ENCODE measurements around the gene CCDC57.

Gene CCDC57

DNA sequence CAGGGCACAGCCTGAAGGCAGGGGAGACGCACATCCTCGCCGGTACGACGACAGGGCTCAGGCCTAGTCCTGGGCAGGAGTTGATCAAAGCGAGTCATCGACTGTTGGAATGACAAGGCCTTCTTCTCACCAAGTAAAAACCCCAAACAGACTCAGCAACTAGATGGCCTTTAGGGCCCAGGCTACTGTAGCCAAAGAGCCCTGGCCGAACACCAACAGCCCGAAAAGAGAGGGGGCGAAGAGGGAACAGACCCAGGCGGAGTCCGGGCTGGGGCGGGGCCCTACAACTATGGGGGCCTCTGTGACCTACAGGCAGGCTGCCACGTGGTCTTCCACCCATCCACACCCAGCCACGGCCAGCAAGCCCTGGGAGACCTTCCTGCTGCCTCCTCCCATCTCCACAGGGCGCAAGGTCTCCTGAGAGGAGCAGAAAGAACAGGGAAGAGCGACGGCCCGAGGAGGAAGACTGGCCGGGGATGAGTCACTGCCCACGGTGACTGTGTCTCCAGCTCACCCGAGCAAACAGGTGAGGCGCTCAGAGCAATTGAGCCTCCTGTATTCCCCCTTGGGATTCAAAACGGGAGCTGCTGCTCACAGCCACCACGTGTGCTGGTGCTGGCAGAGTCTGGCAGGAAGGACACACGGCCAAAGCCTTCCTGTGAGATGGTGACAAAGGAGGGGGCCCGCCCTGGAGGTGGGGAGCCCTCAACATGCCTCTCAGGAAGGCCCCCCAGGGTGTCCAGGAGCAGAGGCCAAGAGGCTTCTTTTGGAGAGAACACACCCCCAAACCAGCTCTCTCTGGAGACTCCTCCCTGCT is 33.9 kb upstream of the CCDC57 start:
- no peak for DNase-seq

GRCh38 chr17:82246040-82246364 is 33.4 kb upstream of the CCDC57 start:
- DNase-seq: no peak

DNA sequence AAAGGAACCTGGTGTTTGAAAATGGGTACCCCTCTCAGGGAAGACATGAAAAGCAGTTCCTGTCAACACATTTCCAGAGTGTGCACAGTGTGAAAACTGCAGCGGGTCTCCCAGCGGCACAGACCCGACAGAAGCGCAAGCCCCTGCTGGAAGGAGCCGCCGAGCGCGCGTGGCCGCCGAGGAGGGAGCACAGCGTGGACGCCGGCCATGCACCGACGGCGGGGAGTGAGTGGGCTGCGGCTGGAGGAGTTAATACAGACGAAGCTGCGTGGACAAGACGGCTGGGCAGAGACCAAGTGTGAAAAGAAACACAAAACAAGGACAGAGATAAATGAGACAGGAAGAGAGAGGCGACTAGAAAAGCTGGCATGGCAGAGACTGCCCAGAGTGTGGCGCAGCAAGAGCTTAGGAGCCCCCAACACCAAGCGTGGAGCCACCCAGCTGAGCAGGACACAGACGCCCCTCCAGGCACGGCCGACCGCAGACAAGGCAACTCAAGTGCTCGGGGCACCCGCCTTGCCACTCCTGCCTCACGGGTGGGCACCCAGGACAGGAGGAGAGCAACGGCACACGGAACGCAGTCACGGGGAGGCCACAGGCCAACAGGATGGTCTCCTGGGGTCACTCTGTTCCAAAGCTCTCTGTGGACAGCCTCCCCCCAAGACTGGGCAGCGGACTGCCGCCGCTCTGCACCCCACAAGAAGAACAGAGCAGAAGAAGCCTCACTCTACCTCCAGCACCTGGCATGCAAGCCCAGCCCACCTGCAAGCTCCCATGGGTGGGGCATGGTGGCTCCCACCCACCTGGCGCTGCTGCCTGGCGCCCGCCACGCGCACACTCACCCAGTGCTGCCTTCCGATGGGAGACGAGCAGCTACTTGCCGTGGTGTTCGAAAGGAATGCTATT is 32.7 kb upstream of the CCDC57 start:
- DNase-seq: no peak

- DNase-seq: no peak
These were observed 31.9 kb upstream of the CCDC57 start for GRCh38 chr17:82244413-82245133.

GRCh38 chr17:82243648-82244412 is 31.2 kb upstream of the CCDC57 start:
- DNase-seq: no peak

GRCh38 chr17:82242977-82243647 is 30.5 kb upstream of the CCDC57 start:
- DNase-seq: no peak

GRCh38 chr17:82242698-82242976 is 30.0 kb upstream of the CCDC57 start:
- no peak for DNase-seq

DNA sequence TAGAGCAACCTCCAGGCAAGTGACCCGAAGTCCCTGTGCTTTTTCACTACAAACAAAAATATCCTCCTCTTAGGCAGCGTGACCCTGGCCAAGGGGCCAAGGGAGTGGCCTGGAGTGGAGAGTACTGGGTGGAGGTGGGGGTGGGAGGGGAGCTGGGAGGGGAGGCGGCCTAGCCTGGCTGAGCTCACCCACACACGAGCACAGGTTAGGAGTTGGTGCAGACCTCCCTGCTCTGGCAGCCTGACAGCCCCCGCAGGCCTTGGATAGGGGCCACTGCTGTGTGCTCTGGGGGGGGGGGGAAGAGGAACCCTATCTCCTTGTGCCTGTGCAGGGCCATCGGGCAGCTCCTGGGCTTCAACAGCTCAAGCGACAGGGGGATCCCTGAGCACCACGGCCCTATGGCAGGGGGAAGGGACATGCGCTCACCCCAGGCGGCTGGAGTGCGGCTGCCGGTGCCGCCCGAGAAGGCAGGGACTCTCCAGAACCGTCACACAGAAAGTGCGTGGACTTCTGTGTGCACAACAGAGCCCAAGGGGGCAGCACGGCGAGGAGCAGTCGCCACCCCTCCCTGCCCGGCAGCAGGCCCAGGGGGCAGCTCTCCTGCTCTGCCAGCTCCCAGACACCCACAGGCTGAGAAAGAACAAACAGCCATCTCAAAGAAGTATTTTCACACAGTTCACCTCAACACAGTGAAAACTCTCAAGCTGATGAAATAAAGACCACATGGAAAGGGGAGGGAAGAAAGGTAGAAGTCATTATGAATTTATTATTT is 29.5 kb upstream of the CCDC57 start:
- DNase-seq: no peak

DNA sequence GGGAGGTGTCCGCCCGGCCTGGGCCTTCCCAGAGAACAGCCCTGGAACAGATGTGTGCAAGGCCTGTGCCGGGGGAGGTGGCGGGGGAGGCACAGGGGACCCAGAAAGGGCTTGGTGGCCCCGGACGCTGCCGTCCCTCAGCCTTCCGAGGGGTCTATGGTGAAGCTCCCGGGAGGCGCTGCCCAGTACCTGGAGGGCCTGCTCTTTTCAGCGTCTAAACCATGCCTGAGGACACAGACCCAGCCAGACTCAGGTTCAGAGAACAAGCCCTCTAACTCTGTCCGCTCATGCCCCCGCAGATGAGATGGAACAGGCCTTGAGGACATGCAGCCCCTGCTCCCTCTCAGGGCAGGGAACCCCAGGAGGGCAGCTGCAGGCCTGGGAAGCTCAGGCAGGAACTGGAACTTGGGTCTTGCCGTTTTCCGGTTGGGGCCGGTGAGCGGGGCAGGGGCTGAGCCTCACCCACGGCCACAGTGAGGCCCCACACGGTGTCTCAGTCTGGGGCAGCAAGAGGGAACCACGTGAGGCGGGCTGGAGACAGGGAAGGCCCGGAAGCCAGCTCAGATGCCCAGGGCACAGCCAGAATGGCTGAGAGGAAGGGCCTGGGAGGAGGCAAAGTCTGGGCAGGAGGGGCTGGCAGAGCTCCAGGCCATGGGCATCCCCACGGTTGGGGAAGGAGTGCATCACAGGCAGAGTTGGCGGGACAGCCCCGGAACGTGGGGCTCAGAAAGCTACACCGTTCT is 28.7 kb upstream of the CCDC57 start:
- DNase-seq: no peak

DNA sequence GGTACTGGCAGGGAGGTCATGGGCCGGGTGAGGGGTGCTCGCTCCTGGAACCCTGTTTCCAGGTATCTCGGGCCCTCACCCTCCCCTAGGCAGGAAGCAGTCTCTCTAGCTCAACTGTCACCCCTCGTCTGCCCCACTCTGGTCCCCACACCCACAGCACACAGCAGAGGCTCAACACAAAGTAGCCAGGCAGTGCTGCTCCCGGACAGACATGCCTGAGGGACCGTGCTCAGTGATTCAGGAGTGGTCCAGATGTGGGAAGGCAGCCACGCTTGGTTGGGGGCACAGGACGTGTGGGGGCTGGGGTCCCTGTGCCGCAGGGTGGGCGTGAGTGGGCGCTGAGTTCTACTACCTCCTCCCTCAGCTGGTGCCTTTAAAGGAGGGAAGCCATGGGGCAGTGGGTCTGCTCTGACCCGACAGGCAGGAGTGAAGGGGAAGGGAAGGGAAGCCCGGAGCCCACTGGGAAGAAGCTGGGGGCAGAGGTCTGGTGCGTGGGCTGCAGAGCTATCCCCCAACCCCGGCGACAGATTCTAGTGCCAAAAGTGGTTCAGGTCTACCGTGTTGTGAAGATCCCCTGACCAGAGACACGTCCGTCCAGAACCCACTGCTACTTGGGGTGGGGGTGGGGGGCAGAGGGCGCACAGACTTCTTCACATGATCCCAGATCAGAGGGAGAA is 28.0 kb upstream of the CCDC57 start:
- DNase-seq: no peak

GRCh38 chr17:82239926-82240505 is 27.4 kb upstream of the CCDC57 start:
- DNase-seq: no peak

DNA sequence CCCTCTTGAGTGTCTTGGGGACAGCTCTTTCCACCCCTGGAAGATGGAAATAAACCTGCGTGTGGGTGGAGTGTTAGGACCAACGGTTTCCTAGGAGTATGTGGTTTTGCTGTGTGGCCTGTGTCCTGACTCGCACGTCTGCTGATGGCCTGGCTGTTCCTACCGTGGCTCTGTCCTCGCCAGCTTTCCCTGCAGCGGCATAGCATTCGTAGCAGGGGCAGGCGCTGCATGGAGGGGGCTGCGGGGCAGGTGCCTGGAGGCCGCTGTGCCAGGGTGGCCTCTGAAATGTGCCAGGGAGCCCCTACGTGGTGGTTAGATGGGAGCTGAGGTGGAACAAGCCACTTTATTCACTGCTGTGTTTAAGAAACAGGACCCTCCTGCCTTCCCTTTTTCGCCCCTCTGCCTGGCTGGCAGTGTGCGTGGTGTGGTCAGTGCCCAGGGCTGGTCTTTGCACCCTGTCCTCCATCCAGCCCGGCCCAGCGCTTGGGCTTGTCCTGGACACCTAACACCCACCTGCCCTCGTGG is 26.8 kb upstream of the CCDC57 start:
- DNase-seq: no peak

DNA sequence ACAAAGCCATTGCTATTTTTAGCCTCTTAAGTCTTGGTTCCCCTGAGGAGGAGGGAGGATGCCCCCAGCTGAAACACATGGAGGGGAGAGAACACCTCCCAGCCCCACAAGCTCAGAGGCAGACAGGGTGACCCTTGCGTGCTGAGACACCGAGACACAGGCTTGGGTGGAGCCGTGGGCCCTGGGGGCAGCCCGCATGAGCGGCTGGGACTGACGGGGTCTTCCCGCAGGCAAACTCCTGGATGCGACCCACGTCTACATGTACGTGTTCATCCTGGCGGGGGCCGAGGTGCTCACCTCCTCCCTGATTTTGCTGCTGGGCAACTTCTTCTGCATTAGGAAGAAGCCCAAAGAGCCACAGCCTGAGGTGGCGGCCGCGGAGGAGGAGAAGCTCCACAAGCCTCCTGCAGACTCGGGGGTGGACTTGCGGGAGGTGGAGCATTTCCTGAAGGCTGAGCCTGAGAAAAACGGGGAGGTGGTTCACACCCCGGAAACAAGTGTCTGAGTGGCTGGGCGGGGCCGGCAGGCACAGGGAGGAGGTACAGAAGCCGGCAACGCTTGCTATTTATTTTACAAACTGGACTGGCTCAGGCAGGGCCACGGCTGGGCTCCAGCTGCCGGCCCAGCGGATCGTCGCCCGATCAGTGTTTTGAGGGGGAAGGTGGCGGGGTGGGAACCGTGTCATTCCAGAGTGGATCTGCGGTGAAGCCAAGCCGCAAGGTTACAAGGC is 26.0 kb upstream of the CCDC57 start:
- DNase-seq: no peak

GRCh38 chr17:82237746-82238471 is 25.3 kb upstream of the CCDC57 start:
- no peak for DNase-seq

DNA sequence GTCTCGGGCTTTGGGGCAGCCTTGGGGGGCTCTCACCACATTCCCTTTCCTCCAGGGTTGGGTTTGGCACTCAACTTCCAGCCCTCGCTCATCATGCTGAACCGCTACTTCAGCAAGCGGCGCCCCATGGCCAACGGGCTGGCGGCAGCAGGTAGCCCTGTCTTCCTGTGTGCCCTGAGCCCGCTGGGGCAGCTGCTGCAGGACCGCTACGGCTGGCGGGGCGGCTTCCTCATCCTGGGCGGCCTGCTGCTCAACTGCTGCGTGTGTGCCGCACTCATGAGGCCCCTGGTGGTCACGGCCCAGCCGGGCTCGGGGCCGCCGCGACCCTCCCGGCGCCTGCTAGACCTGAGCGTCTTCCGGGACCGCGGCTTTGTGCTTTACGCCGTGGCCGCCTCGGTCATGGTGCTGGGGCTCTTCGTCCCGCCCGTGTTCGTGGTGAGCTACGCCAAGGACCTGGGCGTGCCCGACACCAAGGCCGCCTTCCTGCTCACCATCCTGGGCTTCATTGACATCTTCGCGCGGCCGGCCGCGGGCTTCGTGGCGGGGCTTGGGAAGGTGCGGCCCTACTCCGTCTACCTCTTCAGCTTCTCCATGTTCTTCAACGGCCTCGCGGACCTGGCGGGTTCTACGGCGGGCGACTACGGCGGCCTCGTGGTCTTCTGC is 24.6 kb upstream of the CCDC57 start:
- DNase-seq: no peak

GRCh38 chr17:82236142-82236971 is 23.7 kb upstream of the CCDC57 start:
- DNase-seq: no peak

DNA sequence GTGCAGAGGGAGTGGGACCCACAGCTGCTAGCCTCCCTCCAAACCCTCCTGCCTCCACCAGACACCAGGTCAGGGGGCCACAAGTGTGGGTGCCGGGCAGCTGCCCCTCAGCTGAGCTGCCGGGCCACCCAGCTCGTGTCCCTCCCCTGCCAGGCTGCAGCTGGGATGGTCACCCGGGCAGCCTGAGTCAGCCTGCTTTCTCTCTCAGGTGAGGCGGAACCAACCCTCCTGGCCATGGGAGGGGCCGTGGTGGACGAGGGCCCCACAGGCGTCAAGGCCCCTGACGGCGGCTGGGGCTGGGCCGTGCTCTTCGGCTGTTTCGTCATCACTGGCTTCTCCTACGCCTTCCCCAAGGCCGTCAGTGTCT is 23.1 kb upstream of the CCDC57 start:
- no peak for DNase-seq

All from KG1 (cell line).